OCI-LY7 (cell line): ENCODE results near the gene BBC3. TPM values are rescaled to one million over a fixed set of nuclear protein-coding genes. Genes with fewer than 3 reads are reported as not detected.

ENCODE experiments used
- BruUV-seq: library from RNA; stranded (reverse); fragments of 400-500 nt; replicated peaks from 2 replicates; lab custom pipeline; 2021; lab: Mats Ljungman, UMichigan
- CTCF ChIA-PET: fragments of 300-600 bp; sonication (Branson Sonifier 250); formaldehyde crosslinking; loops from one replicate; lab custom pipeline; 2022; ENCODE audit warnings: antibody characterized with exemption; ENCODE audit not compliant: unreplicated experiment; lab: Charles Lee
- POLR2A ChIA-PET: fragments of 300-600 bp; sonication (Branson Sonifier 250); formaldehyde crosslinking; loops from one replicate; lab custom pipeline; 2022; ENCODE audit warnings: antibody characterized with exemption; lab: Charles Lee
- DNase-seq: peaks from one replicate; pipeline ENCODE4 v3.0.0-alpha.2; 2015; ENCODE audit warnings: low spot score
- H2AFZ ChIP-seq: fragments of 200-600 bp; sonication (generic), shearing (Covaris generic); 2 replicates; pipeline ENCODE4 v1.6.1; 2014; ENCODE audit warnings: mild to moderate bottlenecking, antibody characterized with exemption, low read length, moderate library complexity
- H3K27ac ChIP-seq: fragments of 200-600 bp; sonication (generic); 2 replicates; pipeline ENCODE4 v1.5.1; 2014; ENCODE audit warnings: mixed run types, low read depth, mild to moderate bottlenecking, moderate library complexity, low read length, inconsistent platforms; ENCODE audit not compliant: poor library complexity, severe bottlenecking
- H3K36me3 ChIP-seq: fragments of 200-600 bp; sonication (generic); 2 replicates; pipeline ENCODE4 v1.6.1; 2014; ENCODE audit warnings: mild to moderate bottlenecking, antibody characterized with exemption, low read length, moderate library complexity, mixed read lengths; ENCODE audit not compliant: insufficient read depth
- H3K4me1 ChIP-seq: fragments of 200-600 bp; sonication (generic); 2 replicates; pipeline ENCODE4 v1.5.1; 2014; ENCODE audit warnings: mild to moderate bottlenecking, low read length; ENCODE audit not compliant: insufficient read depth, poor library complexity, severe bottlenecking
- H3K4me2 ChIP-seq: fragments of 200-600 bp; sonication (generic); 2 replicates; pipeline ENCODE4 v1.6.1; 2014; ENCODE audit warnings: mild to moderate bottlenecking, low read length
- H3K4me3 ChIP-seq: fragments of 200-600 bp; sonication (generic); 2 replicates; pipeline ENCODE4 v1.5.1; 2014; ENCODE audit warnings: mild to moderate bottlenecking, low read depth, low read length; ENCODE audit not compliant: poor library complexity, severe bottlenecking
- H3K79me2 ChIP-seq: fragments of 200-600 bp; sonication (generic); 2 replicates; pipeline ENCODE4 v1.6.1; 2016; ENCODE audit warnings: low read depth, mild to moderate bottlenecking, low read length, moderate library complexity, mixed read lengths; ENCODE audit not compliant: insufficient read depth
- H3K9me2 ChIP-seq: fragments of 200-600 bp; sonication (generic); 2 replicates; pipeline ENCODE4 v1.6.1; 2016; ENCODE audit warnings: mild to moderate bottlenecking, low read length, mixed read lengths; ENCODE audit not compliant: insufficient read depth
- H3K9me3 ChIP-seq: fragments of 200-600 bp; sonication (generic); 2 replicates; pipeline ENCODE4 v1.6.1; 2014; ENCODE audit warnings: mild to moderate bottlenecking, mixed run types, low read length, mixed read lengths
- H4K20me1 ChIP-seq: fragments of 200-600 bp; sonication (generic); 2 replicates; pipeline ENCODE4 v1.6.1; 2014; ENCODE audit warnings: mild to moderate bottlenecking, antibody characterized with exemption, low read length, moderate library complexity, mixed read lengths; ENCODE audit not compliant: insufficient read depth
- EZH2phosphoT487 ChIP-seq: fragments of 200-600 bp; sonication (generic); IDR thresholded peaks from 2 replicates; pipeline ENCODE4 v1.6.1; 2018; ENCODE audit warnings: low read depth, borderline replicate concordance, mild to moderate bottlenecking, mixed run types, antibody characterized with exemption, low read length, moderate library complexity, mixed read lengths
- intact Hi-C: fragments of 100-400 bp; cut with micrococcal nuclease; formaldehyde crosslinking; loops from one replicate; pipeline ENCODE4 v1.10.0; 2022; ENCODE audit not compliant: unreplicated experiment
- total RNA-seq, 2 experiments: library from RNA; depleted of rRNA in 1 of 2; stranded (reverse); fragments of >200 nt in 1 of 2; shearing (Covaris generic) in 1 of 2; gene quantifications; 2 replicates each; pipeline ENCODE4 v1.2.3, GENCODE V29; 2014 to 2022
- TF ChIP-seq, protein P1 (sequence below): fragments of 200-600 bp; sonication (generic); conservative IDR thresholded peaks from 2 replicates; pipeline ENCODE4 v1.5.1; 2014; ENCODE audit warnings: mild to moderate bottlenecking, antibody characterized with exemption, low read length, moderate library complexity, mixed read lengths

Gene BBC3
- total RNA-seq, 2 experiments from 2014 or later, result 8.9 to 10.5 TPM

DNA sequence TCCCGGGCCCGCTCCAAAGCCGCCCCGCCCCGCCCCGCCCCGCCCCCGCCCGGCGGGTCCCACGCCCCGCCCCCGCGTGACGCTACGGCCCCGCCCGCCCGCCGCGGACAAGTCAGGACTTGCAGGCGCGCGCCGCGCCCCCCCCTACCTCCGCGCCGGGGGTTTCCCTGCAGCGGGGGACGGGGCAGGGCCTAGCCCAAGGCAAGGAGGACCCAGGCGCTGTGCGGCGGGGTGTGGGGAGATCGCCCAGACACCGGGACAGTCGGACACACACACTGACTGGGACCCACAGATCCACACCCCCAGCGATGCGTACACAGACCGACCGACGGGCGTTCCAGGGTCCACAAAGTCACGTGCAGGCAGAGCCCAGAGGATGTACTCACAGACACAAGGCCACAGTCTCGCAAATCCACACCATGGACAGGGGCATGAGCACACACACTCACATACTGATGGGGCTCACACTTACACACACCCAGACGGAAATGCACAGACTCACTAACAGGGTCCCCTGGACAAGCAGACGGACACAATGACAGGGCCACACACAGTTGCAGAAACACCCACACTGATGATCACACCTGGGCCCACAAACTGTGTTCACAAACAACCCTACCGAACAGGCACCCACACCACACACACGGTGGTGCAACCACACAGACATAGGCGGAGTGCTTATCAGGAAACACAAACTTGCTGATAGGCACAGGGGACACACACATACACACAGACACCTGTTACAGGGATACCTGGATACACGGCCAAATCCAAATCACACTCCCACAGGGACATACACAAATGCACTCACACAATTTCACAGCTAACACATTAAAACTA is 436 bp upstream of the BBC3 start:
- H3K9me3 ChIP-seq, result no peaks in the 10 kb centered on the region
- CTCF ChIA-PET, result no interaction called here
- H2AFZ ChIP-seq, result peak overlapping the region; percentile 93
- POLR2A ChIA-PET, result no interaction called here
- peak overlapping the region; percentile 42 for H3K27ac ChIP-seq
- BruUV-seq, result no TSS peak
- H3K4me2 ChIP-seq, result peak overlapping the region; percentile 99
- peak overlapping the region; percentile 90 for H3K4me3 ChIP-seq
- H4K20me1 ChIP-seq, result no peaks in the 10 kb centered on the region
- intact Hi-C loops, result no loop called here
- no peaks in the 10 kb centered on the region for H3K36me3 ChIP-seq
- no peaks in the 10 kb centered on the region for H3K79me2 ChIP-seq
- H3K4me1 ChIP-seq, result peaks cover 54% of the 10 kb centered on the region
- TF ChIP-seq, protein P1, sequence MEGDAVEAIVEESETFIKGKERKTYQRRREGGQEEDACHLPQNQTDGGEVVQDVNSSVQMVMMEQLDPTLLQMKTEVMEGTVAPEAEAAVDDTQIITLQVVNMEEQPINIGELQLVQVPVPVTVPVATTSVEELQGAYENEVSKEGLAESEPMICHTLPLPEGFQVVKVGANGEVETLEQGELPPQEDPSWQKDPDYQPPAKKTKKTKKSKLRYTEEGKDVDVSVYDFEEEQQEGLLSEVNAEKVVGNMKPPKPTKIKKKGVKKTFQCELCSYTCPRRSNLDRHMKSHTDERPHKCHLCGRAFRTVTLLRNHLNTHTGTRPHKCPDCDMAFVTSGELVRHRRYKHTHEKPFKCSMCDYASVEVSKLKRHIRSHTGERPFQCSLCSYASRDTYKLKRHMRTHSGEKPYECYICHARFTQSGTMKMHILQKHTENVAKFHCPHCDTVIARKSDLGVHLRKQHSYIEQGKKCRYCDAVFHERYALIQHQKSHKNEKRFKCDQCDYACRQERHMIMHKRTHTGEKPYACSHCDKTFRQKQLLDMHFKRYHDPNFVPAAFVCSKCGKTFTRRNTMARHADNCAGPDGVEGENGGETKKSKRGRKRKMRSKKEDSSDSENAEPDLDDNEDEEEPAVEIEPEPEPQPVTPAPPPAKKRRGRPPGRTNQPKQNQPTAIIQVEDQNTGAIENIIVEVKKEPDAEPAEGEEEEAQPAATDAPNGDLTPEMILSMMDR, result no peak
- TF ChIP-seq EZH2phosphoT487, result no peak
- DNase-seq, result peak; percentile 86
- H3K9me2 ChIP-seq, result no peaks in the 10 kb centered on the region

DNA sequence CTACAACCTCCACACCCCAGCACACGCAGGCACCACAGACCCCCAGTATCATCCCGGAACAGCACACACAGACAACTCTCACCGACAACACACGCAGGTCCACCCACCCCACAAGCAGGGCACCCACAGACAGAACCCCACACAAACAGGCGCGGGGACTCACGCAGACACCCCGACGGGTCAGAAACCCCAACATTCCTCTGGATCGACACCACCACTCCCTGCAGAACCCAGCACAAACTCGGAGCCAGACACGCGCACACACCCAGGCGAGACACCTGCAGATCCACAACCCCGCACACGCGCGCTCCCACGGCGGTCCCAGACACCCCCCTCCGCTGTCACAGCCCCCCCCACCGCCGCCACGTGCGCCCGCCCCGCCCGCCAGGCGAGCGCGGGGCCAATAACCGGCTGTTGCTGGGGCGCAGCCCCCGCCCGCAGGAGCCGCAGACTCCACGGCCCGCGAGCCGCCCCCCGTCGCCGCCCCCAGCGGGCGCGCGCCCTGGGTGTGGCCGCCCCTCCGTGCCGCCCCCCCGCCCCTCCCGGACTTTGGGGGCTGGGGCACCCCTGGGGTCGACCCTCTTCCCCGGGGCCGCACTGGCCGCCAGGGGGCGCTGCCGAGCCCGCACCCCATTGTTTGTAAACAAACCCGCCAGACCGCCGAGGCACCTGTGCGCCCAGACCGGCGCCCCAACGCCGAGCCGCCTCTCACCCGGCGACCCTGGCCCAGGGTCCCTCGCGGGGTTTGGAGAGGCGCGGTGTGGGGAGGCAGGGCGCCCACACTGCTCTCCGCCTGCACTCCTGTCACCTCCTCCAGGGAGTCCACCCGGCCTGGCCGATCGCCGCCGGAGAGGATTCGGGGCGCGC is 712 bp downstream of the BBC3 start:
- intact Hi-C loops, result no loop called here
- peak; percentile 76 for DNase-seq
- Histone ChIP-seq H3K4me2 (peak overlapping the region; percentile 99), H3K9me3 (no peaks in the 10 kb centered on the region), H3K4me1 (peaks cover 58% of the 10 kb centered on the region), H3K27ac (peak overlapping the region; percentile 97), H2AFZ (peak overlapping the region; percentile 59; the same call in 1 of the 2 replicates), H3K4me3 (peak overlapping the region; percentile 90), H3K79me2 (no peaks in the 10 kb centered on the region), H4K20me1 (no peaks in the 10 kb centered on the region), H3K9me2 (no peaks in the 10 kb centered on the region), H3K36me3 (peaks cover 4% of the 10 kb centered on the region; the same call in 1 of the 2 replicates)
- CTCF ChIA-PET, result interaction anchor here (1.1 to 1.2 kb wide), 2 partner anchors 20 to 21 kb away, joined by 3 read pairs; no protein-coding TSS in a partner anchor
- BruUV-seq, result no TSS peak
- TF ChIP-seq EZH2phosphoT487, result no peak
- TF ChIP-seq, protein P1, result peak; percentile 81
- POLR2A ChIA-PET, result no interaction called here
